ENCODE data around the gene MYO19. TPM values are rescaled to one million over a fixed set of nuclear protein-coding genes. Genes with fewer than 3 reads are reported as not detected.

MYO19 gene
- total and polyA plus RNA-seq, 9 of the 15 experiments (the other 6 are each of a cell fraction or from before 2014, with no cell fraction given) = 21.6 to 176 (median 129) TPM

DNA sequence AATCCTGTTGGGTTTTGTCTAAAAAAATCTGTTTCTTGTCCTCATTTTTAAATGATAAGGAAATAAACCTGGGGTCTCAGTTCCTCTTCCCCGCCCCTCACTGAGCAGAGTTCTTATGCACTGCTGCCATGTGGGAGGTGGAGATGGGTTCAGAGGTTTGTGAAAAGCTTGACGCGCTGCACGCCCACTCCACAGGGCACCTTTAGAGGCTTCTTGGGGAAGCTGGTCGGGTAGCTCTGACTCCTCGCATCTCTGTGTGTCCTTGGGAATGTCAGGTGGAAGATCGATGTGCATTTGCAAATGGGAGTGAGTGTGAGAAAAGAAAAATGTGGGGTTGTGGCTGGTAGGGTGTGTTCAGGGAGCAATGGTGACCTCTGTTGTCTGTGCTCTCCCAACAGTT, 52.8 kb downstream of the MYO19 start (continued):
- TF ChIP-seq, protein P1, sequence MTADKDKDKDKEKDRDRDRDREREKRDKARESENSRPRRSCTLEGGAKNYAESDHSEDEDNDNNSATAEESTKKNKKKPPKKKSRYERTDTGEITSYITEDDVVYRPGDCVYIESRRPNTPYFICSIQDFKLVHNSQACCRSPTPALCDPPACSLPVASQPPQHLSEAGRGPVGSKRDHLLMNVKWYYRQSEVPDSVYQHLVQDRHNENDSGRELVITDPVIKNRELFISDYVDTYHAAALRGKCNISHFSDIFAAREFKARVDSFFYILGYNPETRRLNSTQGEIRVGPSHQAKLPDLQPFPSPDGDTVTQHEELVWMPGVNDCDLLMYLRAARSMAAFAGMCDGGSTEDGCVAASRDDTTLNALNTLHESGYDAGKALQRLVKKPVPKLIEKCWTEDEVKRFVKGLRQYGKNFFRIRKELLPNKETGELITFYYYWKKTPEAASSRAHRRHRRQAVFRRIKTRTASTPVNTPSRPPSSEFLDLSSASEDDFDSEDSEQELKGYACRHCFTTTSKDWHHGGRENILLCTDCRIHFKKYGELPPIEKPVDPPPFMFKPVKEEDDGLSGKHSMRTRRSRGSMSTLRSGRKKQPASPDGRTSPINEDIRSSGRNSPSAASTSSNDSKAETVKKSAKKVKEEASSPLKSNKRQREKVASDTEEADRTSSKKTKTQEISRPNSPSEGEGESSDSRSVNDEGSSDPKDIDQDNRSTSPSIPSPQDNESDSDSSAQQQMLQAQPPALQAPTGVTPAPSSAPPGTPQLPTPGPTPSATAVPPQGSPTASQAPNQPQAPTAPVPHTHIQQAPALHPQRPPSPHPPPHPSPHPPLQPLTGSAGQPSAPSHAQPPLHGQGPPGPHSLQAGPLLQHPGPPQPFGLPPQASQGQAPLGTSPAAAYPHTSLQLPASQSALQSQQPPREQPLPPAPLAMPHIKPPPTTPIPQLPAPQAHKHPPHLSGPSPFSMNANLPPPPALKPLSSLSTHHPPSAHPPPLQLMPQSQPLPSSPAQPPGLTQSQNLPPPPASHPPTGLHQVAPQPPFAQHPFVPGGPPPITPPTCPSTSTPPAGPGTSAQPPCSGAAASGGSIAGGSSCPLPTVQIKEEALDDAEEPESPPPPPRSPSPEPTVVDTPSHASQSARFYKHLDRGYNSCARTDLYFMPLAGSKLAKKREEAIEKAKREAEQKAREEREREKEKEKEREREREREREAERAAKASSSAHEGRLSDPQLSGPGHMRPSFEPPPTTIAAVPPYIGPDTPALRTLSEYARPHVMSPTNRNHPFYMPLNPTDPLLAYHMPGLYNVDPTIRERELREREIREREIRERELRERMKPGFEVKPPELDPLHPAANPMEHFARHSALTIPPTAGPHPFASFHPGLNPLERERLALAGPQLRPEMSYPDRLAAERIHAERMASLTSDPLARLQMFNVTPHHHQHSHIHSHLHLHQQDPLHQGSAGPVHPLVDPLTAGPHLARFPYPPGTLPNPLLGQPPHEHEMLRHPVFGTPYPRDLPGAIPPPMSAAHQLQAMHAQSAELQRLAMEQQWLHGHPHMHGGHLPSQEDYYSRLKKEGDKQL (CRISPR knock-in tag; IDR thresholded peaks at IDR 0.05; ENCODE audit: borderline replicate concordance) = no peak
- TF ChIP-seq, protein P2, sequence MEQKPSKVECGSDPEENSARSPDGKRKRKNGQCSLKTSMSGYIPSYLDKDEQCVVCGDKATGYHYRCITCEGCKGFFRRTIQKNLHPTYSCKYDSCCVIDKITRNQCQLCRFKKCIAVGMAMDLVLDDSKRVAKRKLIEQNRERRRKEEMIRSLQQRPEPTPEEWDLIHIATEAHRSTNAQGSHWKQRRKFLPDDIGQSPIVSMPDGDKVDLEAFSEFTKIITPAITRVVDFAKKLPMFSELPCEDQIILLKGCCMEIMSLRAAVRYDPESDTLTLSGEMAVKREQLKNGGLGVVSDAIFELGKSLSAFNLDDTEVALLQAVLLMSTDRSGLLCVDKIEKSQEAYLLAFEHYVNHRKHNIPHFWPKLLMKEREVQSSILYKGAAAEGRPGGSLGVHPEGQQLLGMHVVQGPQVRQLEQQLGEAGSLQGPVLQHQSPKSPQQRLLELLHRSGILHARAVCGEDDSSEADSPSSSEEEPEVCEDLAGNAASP (IDR thresholded peaks at IDR 0.05) = no peak
- TF ChIP-seq MYC (IDR thresholded peaks at IDR 0.05; ENCODE audit: low read depth, low read length) = no peak
- no peak for TF ChIP-seq MYC (CRISPR knock-in tag; IDR thresholded peaks at IDR 0.05; ENCODE audit: borderline replicate concordance, low read depth)
- TF ChIP-seq CREBBP (IDR thresholded peaks at IDR 0.05; ENCODE audit: low read depth, low read length) = no peak
- no peak for TF ChIP-seq EWSR1 (IDR thresholded peaks at IDR 0.05; ENCODE audit: borderline replicate concordance, low read depth, partially characterized antibody)
- no peak for TF ChIP-seq TRIM24 (IDR thresholded peaks at IDR 0.05)
- no peak for TF ChIP-seq CBX8 (IDR thresholded peaks at IDR 0.05; ENCODE audit: borderline replicate concordance, extremely low read depth, low read depth, low read length, poor library complexity, severe bottlenecking)
- no peak for TF ChIP-seq ZNF75A (CRISPR knock-in tag; IDR thresholded peaks at IDR 0.05)
- TF ChIP-seq CBX1 (IDR thresholded peaks at IDR 0.05; ENCODE audit: low read depth) = no peak
- TF ChIP-seq, protein P3, sequence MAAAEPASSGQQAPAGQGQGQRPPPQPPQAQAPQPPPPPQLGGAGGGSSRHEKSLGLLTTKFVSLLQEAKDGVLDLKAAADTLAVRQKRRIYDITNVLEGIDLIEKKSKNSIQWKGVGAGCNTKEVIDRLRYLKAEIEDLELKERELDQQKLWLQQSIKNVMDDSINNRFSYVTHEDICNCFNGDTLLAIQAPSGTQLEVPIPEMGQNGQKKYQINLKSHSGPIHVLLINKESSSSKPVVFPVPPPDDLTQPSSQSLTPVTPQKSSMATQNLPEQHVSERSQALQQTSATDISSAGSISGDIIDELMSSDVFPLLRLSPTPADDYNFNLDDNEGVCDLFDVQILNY (CRISPR knock-in tag; IDR thresholded peaks at IDR 0.05) = no peak
- TF ChIP-seq, protein P4, sequence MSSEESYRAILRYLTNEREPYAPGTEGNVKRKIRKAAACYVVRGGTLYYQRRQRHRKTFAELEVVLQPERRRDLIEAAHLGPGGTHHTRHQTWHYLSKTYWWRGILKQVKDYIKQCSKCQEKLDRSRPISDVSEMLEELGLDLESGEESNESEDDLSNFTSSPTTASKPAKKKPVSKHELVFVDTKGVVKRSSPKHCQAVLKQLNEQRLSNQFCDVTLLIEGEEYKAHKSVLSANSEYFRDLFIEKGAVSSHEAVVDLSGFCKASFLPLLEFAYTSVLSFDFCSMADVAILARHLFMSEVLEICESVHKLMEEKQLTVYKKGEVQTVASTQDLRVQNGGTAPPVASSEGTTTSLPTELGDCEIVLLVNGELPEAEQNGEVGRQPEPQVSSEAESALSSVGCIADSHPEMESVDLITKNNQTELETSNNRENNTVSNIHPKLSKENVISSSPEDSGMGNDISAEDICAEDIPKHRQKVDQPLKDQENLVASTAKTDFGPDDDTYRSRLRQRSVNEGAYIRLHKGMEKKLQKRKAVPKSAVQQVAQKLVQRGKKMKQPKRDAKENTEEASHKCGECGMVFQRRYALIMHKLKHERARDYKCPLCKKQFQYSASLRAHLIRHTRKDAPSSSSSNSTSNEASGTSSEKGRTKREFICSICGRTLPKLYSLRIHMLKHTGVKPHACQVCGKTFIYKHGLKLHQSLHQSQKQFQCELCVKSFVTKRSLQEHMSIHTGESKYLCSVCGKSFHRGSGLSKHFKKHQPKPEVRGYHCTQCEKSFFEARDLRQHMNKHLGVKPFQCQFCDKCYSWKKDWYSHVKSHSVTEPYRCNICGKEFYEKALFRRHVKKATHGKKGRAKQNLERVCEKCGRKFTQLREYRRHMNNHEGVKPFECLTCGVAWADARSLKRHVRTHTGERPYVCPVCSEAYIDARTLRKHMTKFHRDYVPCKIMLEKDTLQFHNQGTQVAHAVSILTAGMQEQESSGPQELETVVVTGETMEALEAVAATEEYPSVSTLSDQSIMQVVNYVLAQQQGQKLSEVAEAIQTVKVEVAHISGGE (CRISPR knock-in tag; IDR thresholded peaks at IDR 0.05) = no peak
- no peak for TF ChIP-seq MCM2 (IDR thresholded peaks at IDR 0.05; ENCODE audit: low read depth)
- TF ChIP-seq, protein P5, sequence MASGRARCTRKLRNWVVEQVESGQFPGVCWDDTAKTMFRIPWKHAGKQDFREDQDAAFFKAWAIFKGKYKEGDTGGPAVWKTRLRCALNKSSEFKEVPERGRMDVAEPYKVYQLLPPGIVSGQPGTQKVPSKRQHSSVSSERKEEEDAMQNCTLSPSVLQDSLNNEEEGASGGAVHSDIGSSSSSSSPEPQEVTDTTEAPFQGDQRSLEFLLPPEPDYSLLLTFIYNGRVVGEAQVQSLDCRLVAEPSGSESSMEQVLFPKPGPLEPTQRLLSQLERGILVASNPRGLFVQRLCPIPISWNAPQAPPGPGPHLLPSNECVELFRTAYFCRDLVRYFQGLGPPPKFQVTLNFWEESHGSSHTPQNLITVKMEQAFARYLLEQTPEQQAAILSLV (tag; IDR thresholded peaks at IDR 0.05) = no peak
- TF ChIP-seq RBM14 (IDR thresholded peaks at IDR 0.05; ENCODE audit: borderline replicate concordance, insufficient read depth, low read depth, low read length) = no peak

Data from K562 (cell line).